GM23338 (cell line): Measurements from ENCODE around the gene PAIP1. TPM values are rescaled to one million over a fixed set of nuclear protein-coding genes. Genes with fewer than 3 reads are reported as not detected.

Source experiments
- ATAC-seq: fragments of 200-7000 bp; cut with Tn5 transposase; 3 replicates; pipeline ENCODE4 v1.9.1; 2020
- DNase-seq: peaks from one replicate; pipeline ENCODE4 v3.0.0-alpha.2; 2015; ENCODE audit warnings: low spot score
- H2AFZ ChIP-seq: fragments of 200-600 bp; sonication (generic); 2 replicates; pipeline ENCODE4 v1.8.0; 2016; ENCODE audit warnings: antibody characterized with exemption, mild to moderate bottlenecking, moderate library complexity
- H3F3A ChIP-seq: fragments of 200-600 bp; sonication (generic); replicated peaks from 2 replicates; pipeline ENCODE4 v1.8.0; 2017; ENCODE audit warnings: antibody characterized with exemption, mixed run types, low read depth
- H3K27ac ChIP-seq: fragments of 200-600 bp; sonication (generic); 2 replicates; pipeline ENCODE4 v1.6.1; 2016; ENCODE audit warnings: low read depth
- H3K27me3 ChIP-seq: fragments of 200-600 bp; sonication (generic); 2 replicates; pipeline ENCODE4 v1.8.0; 2016; ENCODE audit warnings: mild to moderate bottlenecking, mixed run types, moderate library complexity; ENCODE audit not compliant: insufficient read depth
- H3K36me3 ChIP-seq: fragments of 200-600 bp; sonication (generic); 2 replicates; pipeline ENCODE4 v1.8.0; 2016; ENCODE audit warnings: mild to moderate bottlenecking; ENCODE audit not compliant: insufficient read depth
- H3K4me1 ChIP-seq: fragments of 200-600 bp; sonication (generic); 2 replicates; pipeline ENCODE4 v1.8.0; 2016; ENCODE audit warnings: mild to moderate bottlenecking, moderate library complexity; ENCODE audit not compliant: insufficient read depth
- H3K4me2 ChIP-seq: fragments of 200-600 bp; sonication (generic); 2 replicates; pipeline ENCODE4 v1.7.1; 2017; ENCODE audit warnings: mixed run types
- H3K4me3 ChIP-seq: fragments of 200-600 bp; sonication (generic); 2 replicates; pipeline ENCODE4 v1.6.1; 2016; ENCODE audit warnings: mixed run types
- H3K79me2 ChIP-seq: fragments of 200-600 bp; sonication (generic); replicated peaks from 2 replicates; pipeline ENCODE4 v1.8.0; 2017; ENCODE audit warnings: mild to moderate bottlenecking; ENCODE audit not compliant: insufficient read depth
- H3K9me2 ChIP-seq: fragments of 200-600 bp; sonication (generic); 2 replicates; pipeline ENCODE4 v1.8.0; 2017; ENCODE audit not compliant: insufficient read depth
- H4K20me1 ChIP-seq: fragments of 200-600 bp; sonication (generic); replicated peaks from 2 replicates; pipeline ENCODE4 v1.8.0; 2017; ENCODE audit warnings: mild to moderate bottlenecking; ENCODE audit not compliant: insufficient read depth
- H3K27ac Mint-ChIP-seq: 2 replicates; pipeline ENCODE4 v1.8.0; 2020; ENCODE audit warnings: inconsistent platforms, mild to moderate bottlenecking, moderate library complexity, mixed read lengths
- H3K27me3 Mint-ChIP-seq: 3 replicates; pipeline ENCODE4 v1.8.0; 2022; ENCODE audit warnings: low read depth, mild to moderate bottlenecking, moderate library complexity, mixed read lengths, inconsistent platforms; ENCODE audit not compliant: insufficient read depth, poor library complexity
- H3K36me3 Mint-ChIP-seq: 3 replicates; pipeline ENCODE4 v1.8.0; 2021; ENCODE audit warnings: low read depth, mild to moderate bottlenecking, inconsistent platforms, moderate library complexity, mixed read lengths
- H3K4me1 Mint-ChIP-seq: 3 replicates; pipeline ENCODE4 v1.8.0; 2020; ENCODE audit warnings: mild to moderate bottlenecking, inconsistent platforms, mixed read lengths
- H3K4me3 Mint-ChIP-seq: 3 replicates; pipeline ENCODE4 v1.8.0; 2021; ENCODE audit warnings: moderate library complexity, mild to moderate bottlenecking, inconsistent platforms, mixed read lengths
- H3K9me3 Mint-ChIP-seq: 3 replicates; pipeline ENCODE4 v1.8.0; 2020; ENCODE audit warnings: moderate library complexity, mild to moderate bottlenecking, inconsistent platforms, mixed read lengths
- EZH2 ChIP-seq: fragments of 200-600 bp; sonication (generic); IDR thresholded peaks from one replicate; pipeline ENCODE4 v1.8.0; 2017; ENCODE audit warnings: antibody characterized with exemption, mild to moderate bottlenecking, low read depth; ENCODE audit not compliant: unreplicated experiment
- EZH2phosphoT487 ChIP-seq: fragments of 200-600 bp; sonication (generic); IDR thresholded peaks from one replicate; pipeline ENCODE4 v1.8.1; 2018; ENCODE audit warnings: antibody characterized with exemption; ENCODE audit not compliant: unreplicated experiment
- JUNB ChIP-seq: IDR thresholded peaks from one replicate; pipeline ENCODE4 v1.6.1; 2016; ENCODE audit warnings: antibody characterized with exemption; ENCODE audit not compliant: unreplicated experiment
- NANOG ChIP-seq: IDR thresholded peaks from 2 replicates; pipeline ENCODE4 v1.6.1; 2016; ENCODE audit warnings: antibody characterized with exemption, borderline replicate concordance
- POLR2AphosphoS5 ChIP-seq: IDR thresholded peaks from 2 replicates; pipeline ENCODE4 v1.6.1; 2016; ENCODE audit warnings: antibody characterized with exemption, low read depth
- REST ChIP-seq: IDR thresholded peaks from one replicate; pipeline ENCODE4 v1.6.1; 2018; ENCODE audit warnings: antibody characterized with exemption; ENCODE audit not compliant: unreplicated experiment
- STAT1 ChIP-seq: IDR thresholded peaks from one replicate; pipeline ENCODE4 v1.6.1; 2016; ENCODE audit warnings: antibody characterized with exemption; ENCODE audit not compliant: unreplicated experiment
- ZNF114 ChIP-seq: fragments of 250-450 bp; sonication (Bioruptor Pico); IDR thresholded peaks from 2 replicates; pipeline ENCODE4 v1.5.0; 2020; ENCODE audit warnings: mild to moderate bottlenecking, moderate library complexity
- ZNF331 ChIP-seq: fragments of 250-450 bp; sonication (Bioruptor Pico); IDR thresholded peaks from 2 replicates; pipeline ENCODE4 v1.5.0; 2020; ENCODE audit warnings: low read depth, mild to moderate bottlenecking, moderate library complexity
- ZNF462 ChIP-seq: fragments of 250-450 bp; sonication (Bioruptor Pico); IDR thresholded peaks from 2 replicates; pipeline ENCODE4 v1.5.0; 2020; ENCODE audit warnings: mild to moderate bottlenecking, moderate library complexity
- polyA plus RNA-seq: library from polyadenylated mRNA; unstranded; fragments of >200 nt; fragmentation: Nextera tagmentation; extraction: Ambion mirVana; gene quantifications from 2 replicates; pipeline ENCODE4 v1.2.1, GENCODE V29; 2016
- total RNA-seq: library from RNA; depleted of rRNA; stranded (reverse); fragments of >200 nt; shearing (Covaris generic); gene quantifications from 2 replicates; pipeline ENCODE4 v1.2.3, GENCODE V29; 2014
- TF ChIP-seq, protein P1 (sequence below), 2 experiments: fragments of 200-600 bp in 1 of 2; sonication (generic) in 1 of 2; conservative IDR thresholded peaks; 2 replicates each; pipeline versions ENCODE4 v1.5.1 to v1.6.1; 2016 to 2017; ENCODE audit warnings: antibody characterized with exemption in 2 of 2, low read depth in 2 of 2, mild to moderate bottlenecking in 2 of 2, moderate library complexity in 1 of 2

The PAIP1 gene
- total and polyA plus RNA-seq, 2 experiments from 2014 or later, result 108 to 140 TPM

GRCh38 chr5:43543434-43543833 lies 13.4 kb downstream of the PAIP1 start:
- H3K4me3 ChIP-seq, result no peak overlapping the region
- TF ChIP-seq ZNF114 (CRISPR knock-in tag), result no peak
- TF ChIP-seq STAT1, result no peak
- no peak for TF ChIP-seq ZNF462 (CRISPR knock-in tag)
- no peak for TF ChIP-seq ZNF331 (CRISPR knock-in tag)
- no peak overlapping the region for H3K4me2 ChIP-seq
- Mint-ChIP-seq H3K9me3 (no peaks in the 10 kb centered on the region), H3K4me1 (no peaks in the 10 kb centered on the region), H3K27ac (no peak overlapping the region), H3K4me3 (no peak overlapping the region), H3K36me3 (peaks cover 83% of the 10 kb centered on the region), H3K27me3 (no peaks in the 10 kb centered on the region)
- H3K4me1 ChIP-seq, result no peaks in the 10 kb centered on the region
- H3K79me2 ChIP-seq, result peaks cover 57% of the 10 kb centered on the region
- peaks cover 41% of the 10 kb centered on the region for H3K36me3 ChIP-seq
- H3K27me3 ChIP-seq, result no peaks in the 10 kb centered on the region
- no peaks in the 10 kb centered on the region for H3K9me2 ChIP-seq
- ATAC-seq, result no peak
- no peak overlapping the region for H3K27ac ChIP-seq
- H3F3A ChIP-seq, result no peaks in the 10 kb centered on the region
- DNase-seq, result no peak
- H2AFZ ChIP-seq, result no peak overlapping the region
- H4K20me1 ChIP-seq, result peaks cover 21% of the 10 kb centered on the region

DNA sequence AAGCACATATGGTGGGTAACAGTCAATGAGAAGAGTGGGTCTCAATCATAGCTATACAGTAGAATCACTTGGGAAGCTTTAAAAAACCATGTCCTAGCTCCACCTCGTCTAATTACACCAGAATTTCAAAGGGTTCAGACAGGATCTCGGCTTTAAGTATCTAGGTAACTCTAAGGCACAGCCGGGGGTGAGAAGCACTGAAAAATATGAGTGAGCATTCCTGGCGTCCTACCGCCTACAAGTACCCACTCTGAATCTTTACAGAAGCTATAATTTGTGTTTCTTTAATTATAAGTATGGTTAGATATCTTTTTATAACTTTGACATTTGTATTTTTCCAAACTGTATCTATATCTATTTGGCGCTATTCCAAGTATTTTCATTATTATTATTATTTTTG lies 16.1 kb downstream of the PAIP1 start:
- Mint-ChIP-seq H3K36me3 (peaks cover 70% of the 10 kb centered on the region), H3K9me3 (no peaks in the 10 kb centered on the region), H3K27me3 (no peaks in the 10 kb centered on the region), H3K4me3 (no peak overlapping the region), H3K4me1 (no peaks in the 10 kb centered on the region), H3K27ac (no peak overlapping the region)
- H2AFZ ChIP-seq, result no peak overlapping the region
- H3K79me2 ChIP-seq, result peaks cover 37% of the 10 kb centered on the region
- DNase-seq (no peak), ATAC-seq (no peak)
- H3K9me2 ChIP-seq, result no peaks in the 10 kb centered on the region
- H3K4me1 ChIP-seq, result no peaks in the 10 kb centered on the region
- H3K4me2 ChIP-seq, result no peak overlapping the region
- no peaks in the 10 kb centered on the region for H3K27me3 ChIP-seq
- H3K27ac ChIP-seq, result no peak overlapping the region
- peaks cover 7% of the 10 kb centered on the region; the same call in 1 of the 2 replicates for H4K20me1 ChIP-seq
- H3K4me3 ChIP-seq, result no peak overlapping the region
- H3K36me3 ChIP-seq, result peaks cover 46% of the 10 kb centered on the region
- H3F3A ChIP-seq, result no peaks in the 10 kb centered on the region
- TF ChIP-seq EZH2phosphoT487 (no peak), NANOG (no peak), JUNB (no peak), REST (no peak), EZH2 (no peak), ZNF114 (CRISPR knock-in tag) (no peak), STAT1 (no peak), POLR2AphosphoS5 (no peak)
- TF ChIP-seq, protein P1, sequence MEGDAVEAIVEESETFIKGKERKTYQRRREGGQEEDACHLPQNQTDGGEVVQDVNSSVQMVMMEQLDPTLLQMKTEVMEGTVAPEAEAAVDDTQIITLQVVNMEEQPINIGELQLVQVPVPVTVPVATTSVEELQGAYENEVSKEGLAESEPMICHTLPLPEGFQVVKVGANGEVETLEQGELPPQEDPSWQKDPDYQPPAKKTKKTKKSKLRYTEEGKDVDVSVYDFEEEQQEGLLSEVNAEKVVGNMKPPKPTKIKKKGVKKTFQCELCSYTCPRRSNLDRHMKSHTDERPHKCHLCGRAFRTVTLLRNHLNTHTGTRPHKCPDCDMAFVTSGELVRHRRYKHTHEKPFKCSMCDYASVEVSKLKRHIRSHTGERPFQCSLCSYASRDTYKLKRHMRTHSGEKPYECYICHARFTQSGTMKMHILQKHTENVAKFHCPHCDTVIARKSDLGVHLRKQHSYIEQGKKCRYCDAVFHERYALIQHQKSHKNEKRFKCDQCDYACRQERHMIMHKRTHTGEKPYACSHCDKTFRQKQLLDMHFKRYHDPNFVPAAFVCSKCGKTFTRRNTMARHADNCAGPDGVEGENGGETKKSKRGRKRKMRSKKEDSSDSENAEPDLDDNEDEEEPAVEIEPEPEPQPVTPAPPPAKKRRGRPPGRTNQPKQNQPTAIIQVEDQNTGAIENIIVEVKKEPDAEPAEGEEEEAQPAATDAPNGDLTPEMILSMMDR (conservative IDR thresholded peaks at IDR 0.05; ENCODE audit: low read depth in 2 of 2), result no peak
